Muscle layer of duodenum (tissue), 2 donors: Measurements from ENCODE around the gene ARID4B.

Experiments
- H3K27ac ChIP-seq: one replicate; pipeline ENCODE4 v1.7.0; 2013; ENCODE audit warnings: mild to moderate bottlenecking, low read length
- H3K27me3 ChIP-seq: one replicate; pipeline ENCODE4 v1.7.0; 2013; ENCODE audit warnings: low read depth, mild to moderate bottlenecking, control low read depth, low read length
- H3K36me3 ChIP-seq, 2 donors: one replicate each; pipeline ENCODE4 v1.7.0; 2013; ENCODE audit warnings: low read length in 2 of 2, control low read depth in 1 of 2, mild to moderate bottlenecking in 1 of 2; ENCODE audit not compliant: insufficient read depth in 2 of 2, control insufficient read depth in 1 of 2
- H3K4me1 ChIP-seq, 2 donors: one replicate each; pipeline ENCODE4 v1.7.0; 2013; ENCODE audit warnings: low read length in 2 of 2, mild to moderate bottlenecking in 2 of 2, control low read depth in 1 of 2, moderate library complexity in 1 of 2; ENCODE audit not compliant: insufficient read depth in 2 of 2, control insufficient read depth in 1 of 2
- H3K4me3 ChIP-seq, 2 donors: one replicate each; pipeline ENCODE4 v1.7.0; 2013; ENCODE audit warnings: low read length in 2 of 2, low read depth in 1 of 2, mild to moderate bottlenecking in 1 of 2
- H3K9me3 ChIP-seq, 2 donors: one replicate each; pipeline ENCODE4 v1.7.0; 2013; ENCODE audit warnings: low read length in 2 of 2, control low read depth in 1 of 2, mild to moderate bottlenecking in 1 of 2; ENCODE audit not compliant: control insufficient read depth in 1 of 2
- donor health status: healthy.

ARID4B gene

GRCh38 chr1:235246022-235246948, 81.7 kb downstream of the ARID4B start:
- Histone ChIP-seq H3K9me3 (no peaks in the 10 kb centered on the region), H3K27ac (no peak overlapping the region), H3K36me3 (peaks cover 8 to 19% of the 10 kb centered on the region in 2 donors), H3K4me1 (no peaks in the 10 kb centered on the region), H3K27me3 (no peaks in the 10 kb centered on the region), H3K4me3 (no peak overlapping the region)

DNA sequence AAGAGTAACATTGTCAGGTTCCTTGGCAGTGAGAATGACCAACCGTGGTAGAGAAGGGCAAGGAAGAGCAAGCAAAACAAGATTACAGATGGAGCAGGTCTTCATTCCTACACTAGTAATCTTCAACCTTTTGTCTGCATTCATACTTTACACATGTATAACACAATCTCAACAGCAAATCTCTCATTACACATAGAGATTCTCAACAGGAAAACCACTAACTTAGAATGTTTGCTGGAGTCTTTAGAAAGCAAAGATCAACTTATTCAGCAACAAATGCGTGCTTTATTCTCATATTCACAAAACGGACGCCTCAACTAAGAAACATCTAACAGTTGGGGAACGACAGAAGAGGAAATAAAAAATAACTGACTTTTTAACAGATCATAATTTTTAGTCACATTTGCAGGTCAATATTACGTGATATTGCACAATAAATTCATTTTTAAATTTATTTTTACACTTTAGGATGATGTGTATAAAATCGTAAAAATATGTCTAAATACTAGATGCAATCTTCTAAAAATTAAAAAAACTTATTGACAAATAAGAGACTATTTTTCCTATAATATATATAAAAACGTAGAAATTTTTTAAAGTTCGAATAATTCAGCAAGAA, 82.9 kb downstream of the ARID4B start:
- H3K27me3 ChIP-seq = no peaks in the 10 kb centered on the region
- H3K4me1 ChIP-seq = no peaks in the 10 kb centered on the region
- peaks cover 3 to 12% of the 10 kb centered on the region in 2 donors for H3K36me3 ChIP-seq
- H3K9me3 ChIP-seq = no peaks in the 10 kb centered on the region
- no peak overlapping the region for H3K27ac ChIP-seq
- H3K4me3 ChIP-seq = no peak overlapping the region

DNA sequence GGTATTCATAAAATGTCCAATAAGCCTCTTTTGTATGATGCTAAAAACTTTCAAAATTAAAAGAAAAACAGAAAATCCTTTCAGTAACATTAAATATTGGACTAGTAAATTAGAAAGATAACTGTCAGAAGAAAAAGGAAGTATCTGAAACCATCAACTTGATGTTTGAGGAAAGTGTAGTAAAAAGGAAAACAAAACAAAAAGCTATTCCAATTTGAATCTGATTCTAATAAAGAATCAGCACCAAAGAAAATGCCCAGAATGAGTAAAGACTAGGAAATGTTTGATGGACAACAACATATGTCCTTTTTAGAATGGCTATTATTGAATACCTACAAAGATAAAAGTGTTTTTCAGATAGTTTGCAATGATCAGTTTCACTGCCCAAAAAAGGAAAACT, 87.0 kb downstream of the ARID4B start:
- no peaks in the 10 kb centered on the region for H3K27me3 ChIP-seq
- H3K36me3 ChIP-seq = peaks cover 9 to 15% of the 10 kb centered on the region in 2 donors
- no peaks in the 10 kb centered on the region for H3K4me1 ChIP-seq
- no peaks in the 10 kb centered on the region for H3K9me3 ChIP-seq
- no peak overlapping the region for H3K4me3 ChIP-seq
- no peak overlapping the region for H3K27ac ChIP-seq

DNA sequence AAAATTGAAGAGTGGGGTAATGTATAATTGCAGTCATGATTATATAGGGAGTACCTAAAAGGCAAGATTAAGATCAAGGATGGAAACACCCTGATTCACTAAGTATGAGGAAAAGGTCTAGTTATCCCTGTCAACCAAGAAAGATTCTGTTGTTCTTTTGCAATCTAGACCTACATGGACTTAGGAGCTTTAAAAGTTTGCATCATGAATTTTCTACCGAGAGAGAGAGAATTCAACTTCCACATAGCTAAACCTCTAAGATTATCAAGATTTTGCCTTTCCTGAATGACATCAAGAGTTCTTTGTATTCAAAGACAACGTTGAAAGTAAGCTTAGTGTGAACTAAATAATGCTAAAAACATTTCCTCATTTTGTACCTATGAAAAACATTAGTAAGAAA, 88.1 kb downstream of the ARID4B start:
- no peak overlapping the region for H3K27ac ChIP-seq
- no peaks in the 10 kb centered on the region for H3K4me1 ChIP-seq
- H3K4me3 ChIP-seq = no peak overlapping the region
- peaks cover 9 to 14% of the 10 kb centered on the region in 2 donors for H3K36me3 ChIP-seq
- no peaks in the 10 kb centered on the region for H3K27me3 ChIP-seq
- no peaks in the 10 kb centered on the region for H3K9me3 ChIP-seq

- Histone ChIP-seq H3K27me3 (no peaks in the 10 kb centered on the region), H3K27ac (no peak overlapping the region), H3K9me3 (no peaks in the 10 kb centered on the region), H3K4me1 (peaks cover 0 to 3% of the 10 kb centered on the region in 2 donors), H3K4me3 (no peak overlapping the region), H3K36me3 (peaks cover 14% of the 10 kb centered on the region in 2 donors)
Observed at GRCh38 chr1:235238558-235238957, 89.4 kb downstream of the ARID4B start.

DNA sequence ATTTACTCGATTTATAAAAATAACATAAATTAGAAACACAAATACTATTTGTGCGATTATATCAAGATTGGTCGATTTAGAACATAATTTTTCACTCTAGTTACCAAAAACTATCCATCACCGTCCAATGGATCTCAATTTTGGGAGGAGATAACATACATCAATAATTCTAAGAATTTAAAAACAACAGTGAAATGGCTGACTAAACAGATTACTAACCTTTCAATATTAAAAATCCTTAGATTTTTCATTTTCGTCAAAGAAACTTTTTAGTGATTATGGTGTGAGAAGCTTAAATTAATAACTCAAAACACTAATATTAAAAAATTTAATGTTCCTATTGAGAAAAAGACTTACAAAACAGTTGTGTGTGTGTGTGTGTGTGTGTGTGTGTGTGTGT, 91.9 kb downstream of the ARID4B start:
- no peak overlapping the region for H3K4me3 ChIP-seq
- no peak overlapping the region for H3K27ac ChIP-seq
- no peaks in the 10 kb centered on the region for H3K27me3 ChIP-seq
- peaks cover 0 to 3% of the 10 kb centered on the region in 2 donors for H3K4me1 ChIP-seq
- peaks cover 14% of the 10 kb centered on the region in 2 donors for H3K36me3 ChIP-seq
- H3K9me3 ChIP-seq = no peaks in the 10 kb centered on the region

DNA sequence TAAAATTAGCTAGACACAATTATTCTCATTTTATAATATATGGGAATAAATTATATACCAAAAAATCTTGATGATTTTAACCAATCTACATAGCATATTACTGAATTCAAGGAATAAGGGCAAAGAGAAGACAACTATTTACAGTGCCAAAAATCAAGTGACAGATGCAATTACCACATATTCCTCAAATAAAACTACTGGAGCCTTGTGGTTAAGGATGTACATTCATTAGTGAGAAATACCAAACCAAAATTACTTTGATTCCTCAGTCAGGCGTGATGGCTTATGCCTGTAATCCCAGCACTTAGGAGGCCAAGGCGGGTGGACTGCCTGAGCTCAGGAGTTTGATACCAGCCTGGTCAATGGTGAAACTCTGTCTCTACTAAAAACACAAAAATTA, 98.1 kb downstream of the ARID4B start:
- no peak overlapping the region for H3K4me3 ChIP-seq
- H3K27ac ChIP-seq = no peak overlapping the region
- no peaks in the 10 kb centered on the region for H3K27me3 ChIP-seq
- peaks cover 20 to 27% of the 10 kb centered on the region in 2 donors for H3K36me3 ChIP-seq
- peaks cover 0 to 3% of the 10 kb centered on the region in 2 donors for H3K4me1 ChIP-seq
- H3K9me3 ChIP-seq = no peaks in the 10 kb centered on the region

- peaks cover 27 to 32% of the 10 kb centered on the region in 2 donors for H3K36me3 ChIP-seq
- H3K27me3 ChIP-seq = no peaks in the 10 kb centered on the region
- no peak overlapping the region for H3K27ac ChIP-seq
- no peaks in the 10 kb centered on the region for H3K4me1 ChIP-seq
- H3K4me3 ChIP-seq = no peak overlapping the region
- H3K9me3 ChIP-seq = no peaks in the 10 kb centered on the region
Observed at GRCh38 chr1:235227414-235227813, 100.6 kb downstream of the ARID4B start.

- Histone ChIP-seq H3K36me3 (peaks cover 32 to 36% of the 10 kb centered on the region in 2 donors), H3K27ac (no peak overlapping the region), H3K9me3 (no peaks in the 10 kb centered on the region), H3K4me3 (no peak overlapping the region), H3K27me3 (no peaks in the 10 kb centered on the region), H3K4me1 (no peaks in the 10 kb centered on the region)
Observed at GRCh38 chr1:235226933-235227332, 101.0 kb downstream of the ARID4B start.

DNA sequence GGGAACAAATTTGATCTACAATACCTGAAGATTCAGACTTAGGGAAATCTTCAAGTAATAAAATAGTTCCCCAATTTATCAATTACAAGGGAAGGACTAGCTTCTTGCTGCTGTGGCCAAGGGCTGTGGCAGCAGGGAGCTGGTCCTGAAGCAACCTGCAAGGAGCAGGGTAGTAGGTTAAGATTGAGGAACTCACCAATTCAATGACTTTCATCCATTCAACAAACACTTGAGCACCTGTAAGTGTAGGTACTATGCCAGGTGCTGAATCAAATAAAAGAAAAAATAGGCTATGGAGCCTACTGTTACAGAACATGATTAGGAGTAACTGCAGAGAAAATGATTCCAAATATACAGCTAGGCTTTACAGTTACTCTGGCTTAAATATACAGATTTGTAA, 102.7 kb downstream of the ARID4B start:
- H3K27ac ChIP-seq = no peak overlapping the region
- H3K4me3 ChIP-seq = no peak overlapping the region

GRCh38 chr1:235221653-235222375, 106.2 kb downstream of the ARID4B start:
- Histone ChIP-seq H3K4me3 (no peak overlapping the region), H3K9me3 (no peaks in the 10 kb centered on the region), H3K27me3 (no peaks in the 10 kb centered on the region), H3K36me3 (peaks cover 29 to 35% of the 10 kb centered on the region in 2 donors), H3K27ac (no peak overlapping the region), H3K4me1 (peaks cover 0 to 3% of the 10 kb centered on the region in 2 donors)

More for the DNA sequence above, 102.7 kb downstream of the ARID4B start:
- Histone ChIP-seq H3K36me3 (peaks cover 37 to 47% of the 10 kb centered on the region in 2 donors), H3K9me3 (no peaks in the 10 kb centered on the region), H3K27me3 (no peaks in the 10 kb centered on the region), H3K4me1 (no peaks in the 10 kb centered on the region)
